ENCODE data around the gene PCLO.

DNA sequence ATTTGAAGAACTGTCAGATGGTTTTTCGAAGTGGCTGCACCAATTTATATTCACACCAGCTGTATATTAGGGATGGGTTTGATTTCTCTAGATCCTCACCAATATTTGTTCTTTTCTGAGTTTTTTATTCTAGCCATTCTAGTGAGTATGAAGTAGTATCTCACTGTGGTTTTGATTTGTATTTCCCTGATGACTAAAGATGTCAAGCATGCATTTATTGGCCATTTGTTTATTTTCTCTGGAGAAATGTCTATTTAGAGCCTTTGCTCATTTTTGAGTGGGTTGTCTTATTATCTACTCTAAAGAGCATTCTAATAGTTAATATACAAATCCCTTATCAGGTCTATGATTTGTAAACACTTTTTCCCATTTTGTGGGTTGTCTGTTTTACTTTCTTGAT lies 123.9 kb downstream of the PCLO start:
- TF ChIP-seq POLR2A (IDR thresholded peaks at IDR 0.05), result no peak
- TF ChIP-seq, protein P1, sequence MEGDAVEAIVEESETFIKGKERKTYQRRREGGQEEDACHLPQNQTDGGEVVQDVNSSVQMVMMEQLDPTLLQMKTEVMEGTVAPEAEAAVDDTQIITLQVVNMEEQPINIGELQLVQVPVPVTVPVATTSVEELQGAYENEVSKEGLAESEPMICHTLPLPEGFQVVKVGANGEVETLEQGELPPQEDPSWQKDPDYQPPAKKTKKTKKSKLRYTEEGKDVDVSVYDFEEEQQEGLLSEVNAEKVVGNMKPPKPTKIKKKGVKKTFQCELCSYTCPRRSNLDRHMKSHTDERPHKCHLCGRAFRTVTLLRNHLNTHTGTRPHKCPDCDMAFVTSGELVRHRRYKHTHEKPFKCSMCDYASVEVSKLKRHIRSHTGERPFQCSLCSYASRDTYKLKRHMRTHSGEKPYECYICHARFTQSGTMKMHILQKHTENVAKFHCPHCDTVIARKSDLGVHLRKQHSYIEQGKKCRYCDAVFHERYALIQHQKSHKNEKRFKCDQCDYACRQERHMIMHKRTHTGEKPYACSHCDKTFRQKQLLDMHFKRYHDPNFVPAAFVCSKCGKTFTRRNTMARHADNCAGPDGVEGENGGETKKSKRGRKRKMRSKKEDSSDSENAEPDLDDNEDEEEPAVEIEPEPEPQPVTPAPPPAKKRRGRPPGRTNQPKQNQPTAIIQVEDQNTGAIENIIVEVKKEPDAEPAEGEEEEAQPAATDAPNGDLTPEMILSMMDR (IDR thresholded peaks at IDR 0.05), result no peak
